Uterus (tissue), 2 donors: Measurements from ENCODE around the gene SBK3.

Source experiments
- CTCF ChIP-seq, 4 experiments: fragments of 200-600 bp in 2 of 4; fragments of 450-650 bp in 2 of 4; sonication (generic) in 2 of 4; IDR thresholded peaks; one replicate each; pipeline ENCODE4 v1.5.1; 2016 to 2019; ENCODE audit warnings: antibody characterized with exemption in 4 of 4, mild to moderate bottlenecking in 2 of 4, moderate library complexity in 1 of 4
- POLR2A ChIP-seq, 2 donors: fragments of 450-650 bp; IDR thresholded peaks; one replicate each; pipeline ENCODE4 v1.6.1; 2016; ENCODE audit warnings: antibody characterized with exemption in 2 of 2, mild to moderate bottlenecking in 1 of 2, moderate library complexity in 1 of 2

DNA sequence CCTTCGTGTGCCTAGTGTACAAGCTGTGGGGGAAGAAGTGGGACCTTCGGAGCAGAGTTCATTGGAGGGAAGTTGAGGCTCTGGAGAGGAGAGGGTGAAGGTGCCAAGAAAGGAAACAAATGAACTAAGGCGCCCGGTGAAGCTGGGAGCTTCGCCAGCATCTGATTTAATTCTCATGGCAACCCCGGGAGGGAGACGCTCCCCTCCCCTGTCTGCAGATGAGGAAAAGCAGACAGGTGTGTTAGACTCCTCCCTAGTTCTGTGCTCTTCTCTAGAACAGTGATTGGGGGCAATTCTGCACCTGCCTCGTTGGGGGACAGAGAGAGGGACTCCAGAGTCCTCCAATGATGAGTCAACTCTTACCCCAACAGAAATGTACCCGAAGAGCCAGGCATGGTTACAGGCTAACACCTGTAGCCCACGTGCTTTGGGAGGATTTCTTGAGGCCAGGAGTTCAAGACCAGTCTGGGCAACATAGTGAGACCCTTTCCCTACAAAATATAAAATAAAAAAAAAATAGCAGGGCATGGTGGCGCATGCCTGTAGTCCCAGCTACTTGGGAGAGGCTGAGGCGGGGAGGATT, 52.9 kb downstream of the SBK3 start:
- no peak for TF ChIP-seq CTCF (IDR thresholded peaks at IDR 0.05)
- no peak for TF ChIP-seq POLR2A (IDR thresholded peaks at IDR 0.05)
